Mammary epithelial cell (primary cell): ENCODE data around the gene ROR1.

Experiments used
- EZH2 ChIP-seq: IDR thresholded peaks from 2 replicates; pipeline ENCODE4 v1.6.1; 2012; ENCODE audit warnings: low read length, inconsistent platforms, borderline replicate concordance
- TF ChIP-seq, protein P1 (sequence below), 2 donors: IDR thresholded peaks in 1 of 2; conservative IDR thresholded peaks in 1 of 2; 2 replicates each; pipeline ENCODE4 v1.5.1; 2011 to 2012; ENCODE audit warnings: inconsistent platforms in 2 of 2, low read length in 2 of 2, mild to moderate bottlenecking in 2 of 2, control low read depth in 1 of 2, low read depth in 1 of 2; ENCODE audit not compliant: insufficient read depth in 1 of 2; ENCODE audit errors: extremely low read depth in 1 of 2

DNA sequence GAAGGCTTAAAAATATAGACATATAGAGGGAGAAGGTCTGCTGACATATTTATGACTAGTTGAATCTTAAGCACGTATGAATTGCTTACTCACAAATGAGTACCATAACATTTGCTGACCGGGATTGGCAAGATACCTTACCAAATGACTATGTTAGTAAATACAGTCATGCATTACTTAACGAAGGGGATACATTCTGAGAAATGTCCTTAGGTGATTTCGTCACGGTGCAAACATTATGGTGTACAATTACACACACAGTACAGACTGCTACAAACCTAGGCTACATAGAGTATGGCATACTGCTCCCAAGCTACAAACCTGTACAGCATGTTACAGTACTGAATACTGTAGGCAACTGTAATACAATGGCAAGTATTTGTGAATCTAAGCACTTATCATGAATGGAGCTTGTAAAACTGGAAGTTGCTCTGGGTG lies 410.2 kb downstream of the ROR1 start:
- TF ChIP-seq, protein P1, sequence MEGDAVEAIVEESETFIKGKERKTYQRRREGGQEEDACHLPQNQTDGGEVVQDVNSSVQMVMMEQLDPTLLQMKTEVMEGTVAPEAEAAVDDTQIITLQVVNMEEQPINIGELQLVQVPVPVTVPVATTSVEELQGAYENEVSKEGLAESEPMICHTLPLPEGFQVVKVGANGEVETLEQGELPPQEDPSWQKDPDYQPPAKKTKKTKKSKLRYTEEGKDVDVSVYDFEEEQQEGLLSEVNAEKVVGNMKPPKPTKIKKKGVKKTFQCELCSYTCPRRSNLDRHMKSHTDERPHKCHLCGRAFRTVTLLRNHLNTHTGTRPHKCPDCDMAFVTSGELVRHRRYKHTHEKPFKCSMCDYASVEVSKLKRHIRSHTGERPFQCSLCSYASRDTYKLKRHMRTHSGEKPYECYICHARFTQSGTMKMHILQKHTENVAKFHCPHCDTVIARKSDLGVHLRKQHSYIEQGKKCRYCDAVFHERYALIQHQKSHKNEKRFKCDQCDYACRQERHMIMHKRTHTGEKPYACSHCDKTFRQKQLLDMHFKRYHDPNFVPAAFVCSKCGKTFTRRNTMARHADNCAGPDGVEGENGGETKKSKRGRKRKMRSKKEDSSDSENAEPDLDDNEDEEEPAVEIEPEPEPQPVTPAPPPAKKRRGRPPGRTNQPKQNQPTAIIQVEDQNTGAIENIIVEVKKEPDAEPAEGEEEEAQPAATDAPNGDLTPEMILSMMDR (conservative IDR thresholded peaks at IDR 0.05 in 1 of 2, IDR thresholded peaks at IDR 0.05 in 1 of 2; ENCODE audit: extremely low read depth in 1 of 2, insufficient read depth in 1 of 2, low read depth in 1 of 2, low read length in 2 of 2): no peak
- TF ChIP-seq EZH2: no peak
